GF-D8 (cell line): ENCODE results near the gene PICALM.
"Not testable (repeated sequence)": the region's sequence is repeated elsewhere in the genome, so short reads cannot be mapped to it uniquely, and the experiment has no call there.

ENCODE experiments used
- DNase-seq: peaks from one replicate; lab custom pipeline; 2025; lab: John Stamatoyannopoulos, UW

PICALM gene

DNA sequence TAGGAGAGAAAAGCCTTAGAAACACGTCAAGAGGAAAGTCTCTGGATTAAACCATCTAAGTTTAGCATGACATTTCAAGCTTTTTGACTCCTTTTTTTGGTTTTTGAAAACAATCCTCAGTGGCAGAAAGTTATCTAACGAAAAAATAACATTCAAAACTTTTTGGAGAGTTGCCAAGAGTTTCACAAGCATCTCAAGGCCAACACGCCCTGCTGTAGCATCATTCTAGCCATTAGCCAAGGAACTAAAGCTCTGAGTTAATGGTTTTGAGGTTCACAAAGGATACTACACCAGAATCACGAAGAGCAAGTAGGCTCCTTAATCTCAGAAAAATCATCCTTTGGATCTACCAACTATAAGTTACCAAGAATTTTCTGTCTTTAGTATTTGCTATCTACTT, 94.8 kb downstream of the PICALM start:
- DNase-seq: no peak

DNA sequence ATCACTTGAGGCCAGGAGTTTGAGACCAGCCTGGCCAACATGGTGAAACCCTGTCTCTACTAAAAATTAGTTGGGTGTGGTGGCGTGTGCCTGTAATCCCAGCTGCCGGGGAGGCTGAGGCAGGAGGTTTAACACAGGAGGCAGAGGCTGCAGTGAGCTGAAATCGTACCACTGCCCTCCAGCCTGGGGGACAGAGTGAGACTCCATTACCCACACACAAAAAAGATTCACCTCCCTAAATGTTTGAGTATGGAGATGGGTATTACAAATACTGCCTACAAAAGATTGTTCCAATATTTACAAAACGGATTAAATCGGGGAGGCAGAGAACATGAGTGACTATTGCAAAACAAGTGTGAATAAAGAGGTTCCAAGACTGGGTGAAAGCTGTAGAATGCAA, 98.3 kb downstream of the PICALM start:
- DNase-seq: no peak

DNA sequence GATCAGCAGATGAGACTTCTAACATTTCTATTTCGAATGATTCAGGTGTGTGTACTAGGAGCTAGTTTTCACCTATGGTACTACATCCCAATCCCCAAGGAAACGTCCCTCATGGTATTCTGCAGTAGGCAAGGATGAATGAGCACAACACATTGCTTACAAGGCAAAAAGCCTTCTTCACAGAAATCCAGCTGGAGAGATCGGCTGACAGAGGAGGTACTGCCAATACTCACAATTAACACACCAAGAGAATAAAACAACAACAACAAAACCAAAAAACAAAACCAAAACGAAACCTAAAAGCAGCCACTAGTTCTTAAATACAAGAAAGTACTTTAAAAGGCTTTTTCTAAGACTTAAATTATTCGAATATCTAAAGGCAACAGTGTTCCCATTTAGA, 101.4 kb downstream of the PICALM start:
- no peak for DNase-seq

DNA sequence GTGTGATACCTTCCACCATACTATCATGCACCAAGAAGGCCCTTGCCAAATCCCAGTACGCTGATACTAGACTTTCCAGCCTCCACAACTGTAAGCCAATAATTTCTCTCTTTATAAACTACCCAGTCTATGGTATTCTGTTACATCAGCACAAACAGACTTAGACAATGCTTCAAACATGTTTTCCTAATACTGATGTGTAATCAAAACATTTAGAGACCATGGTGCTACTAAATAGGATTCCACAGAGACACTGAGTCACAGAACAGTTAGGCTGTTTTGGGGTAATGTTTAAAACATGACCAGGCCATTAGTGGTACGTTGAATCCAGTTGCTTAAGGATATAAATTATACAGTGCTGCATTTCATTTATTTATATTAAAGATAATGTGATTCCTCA, 103.7 kb downstream of the PICALM start:
- no peak for DNase-seq

DNA sequence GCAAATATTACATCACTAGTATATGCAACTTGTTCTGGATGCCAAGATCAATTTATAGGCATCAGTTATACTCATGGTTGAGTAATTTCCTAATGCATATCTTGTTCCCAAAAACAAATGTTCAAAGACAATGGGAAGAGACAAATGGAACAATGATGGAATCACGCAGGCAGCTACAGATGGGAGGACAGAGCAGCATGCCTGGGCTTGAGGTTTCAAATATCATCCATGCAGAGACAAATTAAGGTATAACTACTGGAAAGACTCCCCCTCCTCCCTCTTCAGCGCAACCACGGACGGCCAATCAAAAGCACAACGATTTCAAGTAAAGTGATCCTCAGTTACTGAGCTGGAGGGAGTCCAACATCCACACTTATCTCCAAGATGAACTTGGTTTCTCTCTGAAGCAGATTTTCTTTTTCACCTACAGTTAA, 106.9 kb downstream of the PICALM start:
- DNase-seq: no peak

DNA sequence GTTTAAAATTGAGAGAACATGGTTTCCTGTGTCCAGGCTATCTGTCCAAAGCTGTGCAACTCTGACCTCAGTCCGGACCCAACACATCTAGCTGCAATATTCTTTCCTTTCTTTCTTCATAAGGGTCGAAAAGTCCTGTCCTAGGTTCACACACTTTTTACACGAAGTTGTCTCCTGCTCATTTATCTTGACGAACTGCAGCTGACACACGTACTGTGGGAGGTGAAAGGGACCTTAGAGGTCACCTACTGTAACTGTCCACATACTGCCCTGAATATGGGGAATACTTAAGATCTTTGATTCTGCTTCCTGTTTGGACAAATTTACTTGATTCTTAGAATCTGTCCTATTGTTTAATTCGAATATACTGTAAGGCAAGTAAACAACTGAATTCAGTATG, 107.8 kb downstream of the PICALM start:
- no peak for DNase-seq

DNA sequence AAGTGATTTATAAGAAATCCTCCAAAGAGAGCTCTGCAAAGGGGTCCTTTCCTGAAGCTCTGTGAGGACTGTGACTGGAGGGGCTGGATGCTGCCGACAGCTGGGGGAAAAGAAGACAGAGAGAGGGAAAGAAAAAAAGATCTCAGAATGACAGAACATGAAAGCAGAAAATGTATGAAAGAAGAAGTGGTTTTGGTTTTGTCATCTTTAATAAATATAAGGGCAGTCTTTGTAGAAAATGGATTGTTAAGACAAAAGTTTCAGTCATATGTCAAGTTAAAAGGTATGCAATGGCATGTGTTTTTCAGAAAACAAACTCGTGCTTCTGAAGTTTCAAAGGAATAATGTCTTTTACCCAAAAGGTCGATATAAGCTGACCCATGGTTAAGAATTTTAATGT, 108.2 kb downstream of the PICALM start:
- no peak for DNase-seq

DNA sequence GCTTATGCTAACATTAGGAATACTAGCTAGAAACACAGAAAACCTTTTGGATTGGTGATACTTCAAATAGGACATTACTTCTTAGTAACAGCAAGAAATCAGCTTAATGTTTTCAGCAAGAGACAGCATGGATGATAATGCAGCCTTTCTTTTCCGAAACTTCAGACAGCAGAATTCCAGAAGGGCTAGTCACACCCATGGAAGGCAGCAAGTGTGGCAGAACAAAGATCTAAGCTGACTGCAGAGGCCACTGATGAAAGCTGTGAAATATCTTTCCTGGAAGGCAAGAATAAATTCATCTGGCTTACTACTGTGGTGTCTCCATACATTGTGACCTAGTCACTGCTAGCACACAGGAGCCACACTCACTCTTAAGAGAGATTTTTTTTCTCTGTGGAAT, 113.4 kb downstream of the PICALM start:
- DNase-seq: no peak

DNA sequence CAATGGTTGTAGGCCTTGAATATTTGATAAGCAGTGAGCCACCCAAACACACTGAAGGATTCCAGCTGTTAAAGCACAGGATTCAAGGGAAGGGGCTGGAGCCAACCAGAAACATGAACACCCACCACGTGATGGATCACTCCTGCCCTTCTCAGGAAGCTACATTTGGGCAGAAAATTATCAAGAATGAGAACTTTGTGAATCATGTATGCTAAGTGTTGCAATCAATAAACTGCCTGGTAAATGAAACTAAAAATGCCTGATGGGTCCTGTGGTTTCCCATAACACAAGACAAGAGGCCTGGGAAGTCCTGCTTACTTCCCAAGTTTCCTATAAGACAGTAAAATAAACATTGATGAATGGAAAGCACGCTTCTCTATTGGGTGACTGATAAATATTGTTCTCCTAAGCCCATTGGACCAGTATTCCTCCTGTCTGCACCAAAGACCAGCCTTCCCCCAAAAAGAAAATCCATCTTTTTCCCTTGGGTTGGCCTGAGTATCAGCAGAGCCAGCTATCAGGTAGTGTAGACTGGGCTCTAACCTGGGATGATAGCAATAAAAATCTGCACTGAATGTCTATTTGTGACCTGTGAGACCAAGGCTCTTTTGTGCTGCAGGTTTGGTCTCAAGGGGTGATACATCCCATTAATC, 115.3 kb downstream of the PICALM start:
- DNase-seq: no peak

DNA sequence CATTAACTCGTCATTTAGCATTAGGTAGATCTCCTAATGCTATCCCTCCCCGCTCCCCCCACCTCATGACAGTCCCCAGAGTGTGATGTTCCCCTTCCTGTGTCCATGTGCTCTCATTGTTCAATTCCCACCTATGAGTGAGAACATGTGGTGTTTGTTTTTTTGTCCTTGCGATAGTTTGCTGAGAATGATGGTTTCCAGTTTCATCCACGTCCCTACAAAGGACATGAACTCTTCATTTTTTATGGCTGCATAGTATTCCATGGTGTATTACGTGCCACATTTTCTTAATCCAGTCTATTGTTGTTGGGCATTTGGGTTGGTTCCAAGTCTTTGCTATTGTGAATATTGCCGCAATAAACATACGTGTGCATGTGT, 116.8 kb downstream of the PICALM start:
- not testable (repeated sequence) for DNase-seq

DNA sequence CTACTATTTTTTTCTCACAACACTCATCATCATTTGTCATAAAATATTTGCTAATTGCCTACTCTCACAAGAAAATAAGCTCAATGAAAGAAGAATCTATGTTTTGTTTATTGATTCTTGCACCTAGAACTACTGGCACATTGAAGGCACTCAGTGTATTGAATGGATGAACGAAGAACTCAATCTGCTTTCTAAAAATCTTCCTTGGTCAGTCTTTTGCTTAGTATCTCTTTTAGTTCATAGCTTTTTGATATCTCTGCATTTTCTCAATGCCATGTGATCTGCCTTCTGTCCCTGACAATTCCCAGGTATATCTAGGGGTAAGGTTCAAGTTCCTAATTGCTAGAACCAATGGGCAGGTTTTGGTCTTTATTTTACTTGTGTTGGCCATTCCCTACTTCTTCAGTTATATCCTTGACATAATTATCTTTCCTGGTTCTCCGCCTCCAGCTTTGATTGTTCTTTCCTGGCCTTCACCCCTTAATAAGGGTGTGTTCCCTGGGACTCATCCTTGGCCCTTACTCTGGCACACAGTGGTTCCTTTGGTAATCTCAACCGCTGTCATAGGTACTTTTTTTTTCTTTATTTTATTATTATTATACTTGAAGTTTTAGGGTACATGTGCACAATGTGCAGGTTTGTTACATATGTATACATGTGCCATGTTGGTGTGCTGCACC, 117.3 kb downstream of the PICALM start:
- no peak for DNase-seq

DNA sequence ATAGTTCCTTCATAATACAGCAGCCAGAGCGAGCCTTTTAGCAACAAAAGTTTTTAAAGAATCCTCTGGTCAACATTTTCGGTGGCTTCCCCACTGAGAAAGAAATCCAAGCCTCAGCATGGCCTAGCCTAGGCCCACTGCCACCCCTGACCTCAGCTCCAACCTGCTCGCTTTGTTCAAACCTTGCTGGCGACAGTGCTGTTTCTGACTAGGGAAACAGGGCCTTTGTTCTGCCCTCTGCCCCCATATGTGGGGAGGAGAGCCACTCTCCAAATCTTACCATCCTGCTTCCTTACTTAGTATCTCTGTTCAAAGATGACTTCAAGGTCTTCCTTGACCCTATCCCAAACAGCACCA, 117.9 kb downstream of the PICALM start:
- DNase-seq: no peak

DNA sequence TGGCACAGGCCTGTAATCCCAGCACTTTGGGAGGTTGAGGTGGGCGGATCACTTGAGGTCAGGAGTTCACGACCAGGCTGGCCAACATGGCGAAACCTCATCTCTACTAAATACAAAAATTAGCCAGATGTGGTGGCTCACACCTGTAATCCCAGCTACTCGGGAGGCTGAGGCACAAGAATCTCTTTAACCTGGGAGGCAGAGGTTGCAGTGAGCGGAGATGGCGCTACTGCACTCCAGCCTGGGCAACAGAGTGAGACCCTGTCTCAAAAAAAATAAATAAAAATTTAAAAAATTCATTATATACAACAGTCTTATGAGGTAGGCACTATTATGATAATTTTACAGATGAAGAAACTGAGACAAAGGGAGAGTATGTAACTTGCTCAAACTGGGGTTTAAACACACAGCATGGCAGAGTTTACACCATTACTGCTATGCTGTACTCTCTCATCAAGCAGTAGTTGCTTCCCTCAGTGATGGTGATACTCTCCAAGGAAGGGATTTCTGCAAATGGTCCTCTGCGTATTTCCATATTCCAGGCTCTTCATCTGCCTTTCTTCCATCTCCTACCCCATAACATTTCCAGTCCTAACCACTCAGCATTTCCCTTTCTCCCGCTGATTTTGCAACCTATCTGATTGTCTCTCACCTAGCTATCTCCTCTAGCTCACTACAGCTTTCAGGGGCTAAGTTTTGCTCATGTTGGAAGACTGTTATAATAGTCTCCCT, 118.4 kb downstream of the PICALM start:
- DNase-seq: no peak

DNA sequence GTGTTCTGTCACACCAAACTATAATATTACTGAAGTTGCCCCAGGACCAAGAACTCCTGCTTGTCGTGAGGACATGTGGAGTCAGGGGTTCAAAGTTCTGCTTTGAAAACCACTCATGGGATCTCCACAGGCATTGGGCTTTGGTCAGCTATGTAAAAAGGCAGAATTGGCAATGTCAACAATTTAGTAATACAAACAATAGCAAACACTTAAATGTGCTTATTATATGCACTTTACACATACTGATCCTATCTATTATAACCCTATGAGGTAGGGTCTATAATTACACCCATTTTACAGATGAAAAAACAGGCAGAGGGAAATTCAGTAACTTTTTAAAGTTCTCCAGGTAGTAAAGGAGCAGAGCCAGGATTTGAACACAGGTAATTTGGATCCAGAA, 119.1 kb downstream of the PICALM start:
- DNase-seq: no peak

DNA sequence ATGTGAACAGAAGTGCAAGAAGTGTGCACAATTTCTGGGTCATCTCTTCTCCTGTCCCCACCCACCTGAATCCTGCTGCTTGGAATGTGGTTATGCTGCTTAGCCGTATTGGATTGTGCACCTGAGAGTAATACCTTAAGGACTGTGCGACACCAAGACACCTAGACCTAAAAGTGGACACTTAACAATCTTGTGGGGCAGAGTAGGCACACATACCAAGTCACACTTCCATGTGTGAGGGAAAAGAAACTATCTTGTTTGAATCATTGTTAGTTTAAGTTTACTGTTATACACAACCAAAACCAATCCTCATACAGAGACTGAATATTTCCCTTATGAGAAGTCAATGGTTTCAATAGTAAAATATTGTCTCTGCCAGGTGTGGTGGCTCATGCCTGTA, 120.0 kb downstream of the PICALM start:
- no peak for DNase-seq

DNA sequence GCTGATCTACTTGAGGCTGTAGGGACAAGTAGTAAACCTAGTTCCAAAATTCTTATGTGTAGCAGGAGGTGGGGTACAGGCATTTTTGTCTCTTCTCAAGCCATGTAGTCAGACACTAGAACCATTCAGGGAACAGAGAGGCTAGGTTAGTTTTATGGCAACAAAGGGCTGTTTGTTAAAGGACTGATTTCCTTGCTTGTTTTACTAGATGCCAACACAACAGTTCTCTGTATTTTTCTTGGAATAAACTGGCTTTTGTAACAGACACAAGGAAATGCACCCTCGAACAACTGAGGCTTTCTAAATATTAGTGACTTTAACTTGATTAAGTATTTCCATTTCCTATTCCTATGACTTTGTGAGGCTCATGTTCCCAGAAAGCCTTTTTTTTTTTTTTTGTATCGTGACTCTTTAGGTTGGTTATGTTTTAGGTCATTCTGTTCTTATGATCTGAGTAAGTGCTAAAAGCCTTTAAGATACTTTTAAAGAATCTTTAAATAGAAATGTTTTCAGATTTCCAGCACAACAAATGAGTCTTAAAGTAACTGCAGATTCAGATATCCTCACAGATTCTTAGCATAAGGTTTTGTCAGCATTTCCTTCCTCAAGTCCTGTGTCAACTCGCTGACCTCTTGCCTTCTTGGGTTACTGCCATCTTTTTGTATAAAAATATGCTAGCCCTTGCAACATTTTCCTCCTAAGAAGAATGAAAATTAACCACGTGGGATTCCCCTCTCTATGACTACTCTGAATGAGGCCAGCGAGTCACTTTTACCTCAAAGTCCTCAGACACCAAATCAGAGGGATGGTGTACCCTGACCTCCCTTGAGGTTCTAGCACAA, 121.2 kb downstream of the PICALM start:
- DNase-seq: peak; percentile 82

DNA sequence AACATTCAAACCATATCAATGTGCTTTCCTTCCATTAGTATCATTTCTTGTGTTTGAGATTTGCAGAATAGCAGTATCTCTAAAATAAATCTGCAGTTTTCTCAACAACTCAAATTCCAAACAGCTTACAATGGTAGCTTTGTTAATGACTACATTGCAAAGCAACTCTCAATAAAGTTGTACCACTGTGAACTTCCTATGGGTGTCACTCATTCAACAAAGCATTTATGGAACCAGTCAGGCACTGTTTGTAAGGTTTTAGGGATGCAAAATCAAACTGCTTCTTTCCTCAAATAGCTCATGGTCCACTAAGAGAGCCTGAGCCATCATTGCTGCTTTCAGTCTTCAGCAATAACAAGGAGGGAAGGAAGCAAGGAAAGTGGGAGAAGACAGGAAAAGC, 122.7 kb downstream of the PICALM start:
- DNase-seq: no peak

DNA sequence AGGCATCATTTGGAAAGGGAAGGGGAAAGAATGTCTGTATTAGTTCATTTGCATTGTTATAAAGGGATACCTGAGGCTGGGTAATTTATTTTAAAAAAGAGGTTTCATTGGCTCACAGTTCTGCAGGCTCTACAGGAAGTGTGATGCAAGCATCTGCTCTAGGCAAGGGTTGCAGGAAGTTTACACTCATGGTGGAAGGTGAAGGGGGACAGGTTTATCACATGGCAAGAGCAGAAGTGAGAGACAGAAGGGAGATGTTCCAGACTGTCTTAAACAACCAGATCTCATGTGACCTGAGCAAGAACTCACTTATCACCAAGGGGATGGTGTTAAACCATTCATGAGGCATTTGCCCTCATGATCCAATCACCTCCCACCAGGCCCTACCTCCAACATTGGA, 123.1 kb downstream of the PICALM start:
- DNase-seq: peak; percentile 33

DNA sequence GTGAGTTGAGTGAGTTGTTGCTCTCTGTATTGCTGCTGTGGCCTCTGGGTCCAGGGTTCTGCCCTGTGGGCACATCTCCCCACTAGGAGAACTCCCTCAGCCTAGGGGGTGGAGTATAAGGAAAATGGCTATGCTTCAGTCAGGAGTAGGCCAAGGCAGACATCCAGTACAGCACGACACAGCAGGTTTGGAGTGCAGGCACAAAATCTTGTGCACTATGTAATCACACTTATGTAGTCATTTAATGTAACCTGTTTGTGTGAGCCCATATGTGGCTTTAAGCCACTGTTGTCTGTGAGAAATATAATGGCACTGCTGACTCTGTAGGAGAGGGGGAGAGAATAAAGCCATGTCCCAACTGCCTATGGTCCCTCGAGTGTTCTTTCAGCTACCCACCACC, 123.6 kb downstream of the PICALM start:
- no peak for DNase-seq

DNA sequence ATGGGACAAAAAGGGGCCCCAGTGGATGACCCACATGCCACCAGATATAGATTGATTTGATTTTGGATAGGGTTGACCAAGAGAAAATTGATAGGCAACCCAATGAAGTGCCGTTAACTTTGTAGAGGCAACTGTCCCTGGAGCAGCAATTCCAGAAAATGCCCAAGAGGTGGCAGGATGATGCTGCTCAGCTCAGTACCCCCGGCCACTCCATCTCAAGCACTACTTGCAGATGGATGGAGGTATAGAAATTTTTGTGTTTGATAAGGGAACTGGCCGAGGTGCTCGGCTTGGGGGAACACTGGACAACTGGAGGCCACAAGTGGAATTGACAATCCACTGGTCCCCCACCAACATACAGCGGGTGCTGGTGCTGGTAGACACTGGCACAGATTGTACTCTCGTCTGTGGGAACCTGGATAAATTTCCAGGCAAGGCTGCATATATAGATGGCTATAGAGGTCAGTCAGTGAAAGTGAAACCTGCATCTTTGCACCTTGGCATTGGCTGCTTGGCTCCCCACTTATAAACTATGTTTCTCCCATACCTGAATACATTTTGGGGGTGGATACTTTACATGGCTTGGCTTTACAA, 127.4 kb downstream of the PICALM start:
- DNase-seq: no peak

DNA sequence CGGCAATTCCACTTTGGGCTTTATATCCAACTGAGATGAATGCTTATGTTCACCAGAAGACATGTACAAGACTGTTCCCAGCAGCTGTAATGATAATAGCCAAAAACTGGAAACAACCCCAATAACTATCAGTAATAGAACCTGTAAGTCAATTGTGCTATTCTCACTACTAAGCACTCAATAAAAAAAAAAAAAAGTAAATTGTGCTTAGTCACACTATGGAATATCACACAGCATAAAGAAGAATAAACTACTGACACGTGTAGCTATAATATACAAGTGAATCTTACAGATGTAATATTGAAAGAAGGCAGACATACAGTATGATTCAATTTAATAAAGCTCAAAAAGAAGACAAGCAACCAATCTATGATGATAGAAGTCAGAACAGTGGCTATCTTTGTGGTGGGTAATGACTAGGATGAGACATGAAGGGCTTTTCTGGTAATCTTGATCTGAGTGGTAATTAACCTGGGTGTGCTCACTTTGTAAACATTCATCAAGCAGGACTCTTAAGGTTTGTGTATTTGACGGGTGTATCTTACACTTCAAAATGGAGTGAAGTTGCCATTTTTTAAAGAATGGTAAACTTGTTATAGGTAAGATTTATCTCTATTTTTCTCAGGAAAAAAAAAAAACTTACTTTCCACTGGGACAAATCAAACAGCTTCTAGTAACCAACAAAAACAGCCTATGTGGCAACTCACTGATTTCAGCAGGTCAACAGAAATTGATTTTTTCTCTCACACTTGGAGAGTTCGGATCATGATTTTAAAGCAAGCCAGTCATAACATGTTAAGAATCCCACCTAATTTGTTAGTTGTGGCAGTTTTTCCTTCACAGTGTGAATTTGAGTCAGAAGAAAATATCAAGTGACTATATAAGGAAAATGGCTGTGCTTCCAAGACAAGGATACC, 129.5 kb downstream of the PICALM start:
- no peak for DNase-seq
